HEK293 (cell line): ENCODE data around the gene ARL3.

Experiments used
- CTCF ChIA-PET: fragments of 350-600 bp; formaldehyde crosslinking; extraction: SDS; loops from one replicate; lab custom pipeline; 2021; ENCODE audit warnings: antibody characterized with exemption; lab: Yijun Ruan, JAX
- POLR2A ChIA-PET: fragments of 300-600 bp; formaldehyde crosslinking; extraction: SDS; loops from one replicate; lab custom pipeline; 2020; ENCODE audit warnings: antibody characterized with exemption, inconsistent platforms; lab: Yijun Ruan, JAX
- H3K27ac ChIP-seq: fragments of 200-500 bp; sonication (Bioruptor generic); 2 replicates; pipeline ENCODE4 v1.5.1; 2014; ENCODE audit warnings: low read depth, low read length, control low read depth, inconsistent platforms; ENCODE audit errors: extremely low read depth
- H3K36me3 ChIP-seq, 2 experiments: fragments of 200-500 bp in 1 of 2; sonication (Bioruptor generic) in 1 of 2; 1 replicate in 1 of 2; 2 replicates in 1 of 2; pipeline ENCODE4 v1.5.1; 2014 to 2017; ENCODE audit warnings: inconsistent platforms in 2 of 2, low read length in 2 of 2; ENCODE audit not compliant: control insufficient read depth in 2 of 2, insufficient read depth in 1 of 2
- H3K4me1 ChIP-seq: fragments of 200-500 bp; sonication (Bioruptor generic); 2 replicates; pipeline ENCODE4 v1.5.1; 2014; ENCODE audit warnings: mild to moderate bottlenecking, low read length, inconsistent platforms; ENCODE audit not compliant: control insufficient read depth, insufficient read depth
- H3K4me3 ChIP-seq: 2 replicates; pipeline ENCODE4 v1.5.1; 2011; ENCODE audit warnings: low read depth, mild to moderate bottlenecking, control low read depth, low read length, moderate library complexity
- H3K9me3 ChIP-seq: fragments of 200-500 bp; sonication (Bioruptor generic); 2 replicates; pipeline ENCODE4 v1.5.1; 2014; ENCODE audit warnings: low read depth, low read length, inconsistent platforms; ENCODE audit not compliant: control insufficient read depth, insufficient read depth
- GFI1B ChIP-seq: fragments of 450-650 bp; formaldehyde crosslinking; IDR thresholded peaks from 2 replicates; pipeline ENCODE4 v1.5.1; 2016; ENCODE audit warnings: missing biosample characterization, missing genetic modification characterization
- KLF16 ChIP-seq: fragments of 450-650 bp; formaldehyde crosslinking; IDR thresholded peaks from 2 replicates; pipeline ENCODE4 v1.5.1; 2017; ENCODE audit warnings: missing biosample characterization, missing genetic modification characterization
- WT1 ChIP-seq: fragments of 450-650 bp; formaldehyde crosslinking; IDR thresholded peaks from 2 replicates; pipeline ENCODE4 v1.5.1; 2016; ENCODE audit warnings: missing biosample characterization, missing genetic modification characterization
- YY2 ChIP-seq: fragments of 450-650 bp; formaldehyde crosslinking; IDR thresholded peaks from 2 replicates; pipeline ENCODE4 v1.5.1; 2016; ENCODE audit warnings: missing biosample characterization, missing genetic modification characterization
- ZBTB10 ChIP-seq: fragments of 450-650 bp; formaldehyde crosslinking; IDR thresholded peaks from 2 replicates; pipeline ENCODE4 v1.5.1; 2016; ENCODE audit warnings: missing biosample characterization, missing genetic modification characterization
- ZIC2 ChIP-seq: fragments of 450-650 bp; formaldehyde crosslinking; IDR thresholded peaks from 2 replicates; pipeline ENCODE4 v1.5.1; 2016; ENCODE audit warnings: missing biosample characterization, missing genetic modification characterization
- ZNF140 ChIP-seq: fragments of 450-650 bp; formaldehyde crosslinking; IDR thresholded peaks from 2 replicates; pipeline ENCODE4 v1.5.1; 2016; ENCODE audit warnings: missing biosample characterization, missing genetic modification characterization
- ZNF157 ChIP-seq: fragments of 450-650 bp; formaldehyde crosslinking; IDR thresholded peaks from 2 replicates; pipeline ENCODE4 v1.5.1; 2016; ENCODE audit warnings: missing biosample characterization, missing genetic modification characterization
- ZNF18 ChIP-seq: fragments of 450-650 bp; formaldehyde crosslinking; IDR thresholded peaks from 2 replicates; pipeline ENCODE4 v1.5.1; 2016; ENCODE audit warnings: missing biosample characterization, missing genetic modification characterization
- ZNF24 ChIP-seq: fragments of 450-650 bp; formaldehyde crosslinking; IDR thresholded peaks from 2 replicates; pipeline ENCODE4 v1.5.1; 2016; ENCODE audit warnings: missing biosample characterization, missing genetic modification characterization
- ZNF398 ChIP-seq: fragments of 450-650 bp; formaldehyde crosslinking; IDR thresholded peaks from 2 replicates; pipeline ENCODE4 v1.5.1; 2017; ENCODE audit warnings: missing biosample characterization, missing genetic modification characterization
- ZNF473 ChIP-seq: fragments of 450-650 bp; formaldehyde crosslinking; IDR thresholded peaks from 2 replicates; pipeline ENCODE4 v1.5.1; 2017; ENCODE audit warnings: missing biosample characterization, missing genetic modification characterization
- ZNF521 ChIP-seq: fragments of 450-650 bp; formaldehyde crosslinking; IDR thresholded peaks from 2 replicates; pipeline ENCODE4 v1.5.1; 2017; ENCODE audit warnings: missing biosample characterization, mild to moderate bottlenecking, missing genetic modification characterization
- ZNF658 ChIP-seq: fragments of 450-650 bp; formaldehyde crosslinking; IDR thresholded peaks from 2 replicates; pipeline ENCODE4; 2016; ENCODE audit warnings: missing biosample characterization, missing genetic modification characterization
- ZSCAN16 ChIP-seq: fragments of 450-650 bp; formaldehyde crosslinking; IDR thresholded peaks from 2 replicates; pipeline ENCODE4 v1.5.1; 2016; ENCODE audit warnings: missing biosample characterization, missing genetic modification characterization

ARL3 gene

GRCh38 chr10:102632394-102633111 is 81.6 kb downstream of the ARL3 start:
- Histone ChIP-seq H3K9me3 (no peaks in the 10 kb centered on the region), H3K4me3 (no peak overlapping the region), H3K36me3 (peaks cover 0 to 17% of the 10 kb centered on the region in 2 experiments; a peak in 1 of 3 replicates), H3K27ac (no peak overlapping the region), H3K4me1 (peaks cover 4% of the 10 kb centered on the region)
- POLR2A ChIA-PET: interaction anchor here (1.3 kb wide), 1 partner anchor 9 kb away, joined by 3 read pairs; no protein-coding TSS in a partner anchor
- CTCF ChIA-PET: interaction anchor here (0.5 to 1.0 kb wide), 4 partner anchors 18 to 733 kb away, joined by 3 to 4 read pairs (median 3); no protein-coding TSS in a partner anchor
- 0 out of 2 replicates have a peak, but pooled peaks have one; percentile 7 for TF ChIP-seq ZIC2 (tag by site-specific recombination)
- no peak for TF ChIP-seq ZNF140 (tag by site-specific recombination)
- peak; percentile 72 for TF ChIP-seq ZNF398 (tag by site-specific recombination)

- no peak overlapping the region for H3K27ac ChIP-seq
- H3K36me3 ChIP-seq: peaks cover 0 to 17% of the 10 kb centered on the region in 2 experiments; a peak in 1 of 3 replicates
- peaks cover 7% of the 10 kb centered on the region for H3K4me1 ChIP-seq
- no peak overlapping the region for H3K4me3 ChIP-seq
- ChIA-PET CTCF (interaction anchor here (0.5 to 1.0 kb wide), 3 partner anchors 9 to 734 kb away, joined by 3 read pairs; no protein-coding TSS in a partner anchor), POLR2A (interaction anchor here (1.3 kb wide), 1 partner anchor 10 kb away, joined by 3 read pairs; no protein-coding TSS in a partner anchor)
- TF ChIP-seq ZIC2 (tag by site-specific recombination) (peak; percentile 75), ZSCAN16 (tag by site-specific recombination) (no peak)
- no peaks in the 10 kb centered on the region for H3K9me3 ChIP-seq
Observed at GRCh38 chr10:102631525-102632393, 82.4 kb downstream of the ARL3 start.

GRCh38 chr10:102630663-102631062 is 83.5 kb downstream of the ARL3 start:
- TF ChIP-seq ZNF18 (tag by site-specific recombination): no peak
- TF ChIP-seq KLF16: no peak
- TF ChIP-seq YY2 (tag by site-specific recombination): no peak
- no peak for TF ChIP-seq ZNF521
- TF ChIP-seq ZNF24 (tag by site-specific recombination): no peak
- no peak for TF ChIP-seq ZNF473 (tag by site-specific recombination)
- TF ChIP-seq GFI1B (tag by site-specific recombination): no peak
- no peak for TF ChIP-seq ZBTB10 (tag by site-specific recombination)
- TF ChIP-seq WT1 (tag by site-specific recombination): no peak
- no peak for TF ChIP-seq ZNF157
- no peak for TF ChIP-seq ZIC2 (tag by site-specific recombination)
- TF ChIP-seq ZNF658: no peak
- TF ChIP-seq, all 188 proteins: peak for 0
- no peak overlapping the region for H3K4me3 ChIP-seq
- peaks cover 0 to 17% of the 10 kb centered on the region in 2 experiments; a peak in 1 of 3 replicates for H3K36me3 ChIP-seq
- CTCF ChIA-PET: interaction anchor here (1.2 to 2.3 kb wide), 2 partner anchors 15 to 19 kb away, joined by 3 to 8 read pairs; no protein-coding TSS in a partner anchor
- no peaks in the 10 kb centered on the region for H3K9me3 ChIP-seq
- peaks cover 7% of the 10 kb centered on the region for H3K4me1 ChIP-seq
- POLR2A ChIA-PET: no interaction called here
- no peak overlapping the region for H3K27ac ChIP-seq
